Measurements from ENCODE around the gene KLHL6.
"Not testable (repeated sequence)": the region's sequence is repeated elsewhere in the genome, so short reads cannot be mapped to it uniquely, and the experiment has no call there.

Gene KLHL6

DNA sequence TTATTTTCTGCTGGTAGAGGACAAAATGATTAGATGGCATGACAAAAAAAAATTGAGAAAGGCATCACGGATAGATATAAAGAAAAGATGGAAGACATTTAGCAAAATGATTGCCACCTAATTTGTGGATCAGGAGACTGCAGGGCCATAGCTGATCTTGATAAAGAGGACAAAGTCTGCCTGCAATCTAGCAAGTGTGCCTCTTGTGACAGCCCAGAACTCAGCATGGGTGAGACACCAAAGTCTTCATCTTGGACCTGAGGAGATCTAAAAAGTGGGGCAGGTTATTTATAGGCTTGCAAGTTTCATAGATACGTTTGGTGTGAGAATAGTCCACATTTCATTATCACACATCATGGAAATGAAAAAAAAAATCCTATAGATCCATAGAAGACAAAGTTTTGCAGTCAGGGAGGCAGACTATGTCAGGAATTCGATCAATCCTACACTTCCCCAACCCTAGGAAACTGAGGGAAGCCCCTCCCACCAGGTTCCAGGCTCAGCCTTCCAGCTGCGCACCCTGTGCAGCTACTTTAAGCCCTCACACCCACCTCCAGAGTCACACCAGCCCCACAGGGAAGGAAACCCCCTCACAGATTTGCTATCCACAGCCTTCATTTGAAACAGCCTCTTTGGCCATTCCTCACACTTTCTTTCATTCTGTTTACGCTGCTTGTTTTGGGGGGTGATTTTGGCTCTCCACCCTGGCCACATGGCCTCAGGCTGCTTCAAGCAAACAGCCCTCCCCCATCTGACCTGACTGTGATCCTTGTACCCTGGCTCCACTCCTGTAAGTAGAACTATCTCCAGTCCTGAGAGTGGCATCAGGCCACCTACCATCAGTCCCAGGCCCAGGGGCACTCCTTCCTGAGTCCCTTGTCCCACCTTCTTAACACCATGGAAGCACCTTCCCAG is 28.1 kb upstream of the KLHL6 start:
- H3K27ac ChIP-seq (ENCODE audit: low read length): no peak overlapping the region
- H3K9ac ChIP-seq (ENCODE audit: low read length): no peak overlapping the region
- H3K36me3 ChIP-seq (ENCODE audit: control insufficient read depth, low read depth, low read length): no peaks in the 10 kb centered on the region
- no peaks in the 10 kb centered on the region for H3K27me3 ChIP-seq (ENCODE audit: control insufficient read depth, insufficient read depth, low read length)
- H3K4me3 ChIP-seq (ENCODE audit: low read length): no peak overlapping the region
- H3K4me1 ChIP-seq (ENCODE audit: control insufficient read depth, low read depth, low read length): peaks cover 3% of the 10 kb centered on the region
- H3K9me3 ChIP-seq (ENCODE audit: control insufficient read depth, low read depth, low read length): no peaks in the 10 kb centered on the region

- H3K27me3 ChIP-seq (ENCODE audit: control insufficient read depth, insufficient read depth, low read length): no peaks in the 10 kb centered on the region
- H3K9me3 ChIP-seq (ENCODE audit: control insufficient read depth, low read depth, low read length): no peaks in the 10 kb centered on the region
- H3K4me1 ChIP-seq (ENCODE audit: control insufficient read depth, low read depth, low read length): peaks cover 4% of the 10 kb centered on the region
- H3K9ac ChIP-seq (ENCODE audit: low read length): no peak overlapping the region
- no peaks in the 10 kb centered on the region for H3K36me3 ChIP-seq (ENCODE audit: control insufficient read depth, low read depth, low read length)
- no peak overlapping the region for H3K27ac ChIP-seq (ENCODE audit: low read length)
- no peak overlapping the region for H3K4me3 ChIP-seq (ENCODE audit: low read length)
Observed at GRCh38 chr3:183582161-183582560, 26.7 kb upstream of the KLHL6 start.

DNA sequence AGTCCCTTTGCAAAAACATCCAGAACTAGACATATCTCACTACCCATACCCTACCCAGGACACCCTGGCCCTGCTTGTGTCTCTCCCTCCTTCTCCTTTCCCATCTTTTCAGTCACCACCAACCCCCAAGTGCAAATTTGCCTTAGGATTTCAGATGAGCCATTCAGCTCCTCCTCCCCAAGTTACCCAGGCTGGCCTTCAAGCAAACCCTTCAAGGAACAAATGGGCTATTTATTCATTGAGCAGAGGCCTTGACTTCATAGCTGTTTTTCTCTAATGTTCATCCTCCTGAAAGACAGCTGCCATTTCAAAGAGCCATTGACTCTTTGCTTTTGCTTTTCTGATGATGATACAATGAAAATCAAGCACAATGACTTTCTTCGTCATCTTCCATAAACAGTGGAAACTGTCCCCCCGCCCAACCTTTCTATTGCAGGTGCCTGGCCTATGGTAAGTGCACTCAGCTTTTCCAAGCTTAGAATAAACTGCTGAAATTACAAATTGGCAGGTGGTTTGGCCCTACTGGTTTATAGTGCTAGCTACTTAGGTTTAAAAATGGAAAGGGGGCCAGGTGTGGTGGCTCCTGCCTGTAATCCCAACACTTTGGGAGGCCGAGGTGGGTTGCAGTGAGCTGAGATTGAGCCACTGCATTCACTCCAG is 26.1 kb upstream of the KLHL6 start:
- no peak overlapping the region for H3K4me3 ChIP-seq (ENCODE audit: low read length)
- H3K9ac ChIP-seq (ENCODE audit: low read length): no peak overlapping the region
- H3K4me1 ChIP-seq (ENCODE audit: control insufficient read depth, low read depth, low read length): peaks cover 9% of the 10 kb centered on the region
- no peaks in the 10 kb centered on the region for H3K27me3 ChIP-seq (ENCODE audit: control insufficient read depth, insufficient read depth, low read length)
- H3K27ac ChIP-seq (ENCODE audit: low read length): no peak overlapping the region
- no peaks in the 10 kb centered on the region for H3K9me3 ChIP-seq (ENCODE audit: control insufficient read depth, low read depth, low read length)
- no peaks in the 10 kb centered on the region for H3K36me3 ChIP-seq (ENCODE audit: control insufficient read depth, low read depth, low read length)

- no peaks in the 10 kb centered on the region for H3K27me3 ChIP-seq (ENCODE audit: control insufficient read depth, insufficient read depth, low read length)
- H3K9ac ChIP-seq (ENCODE audit: low read length): no peak overlapping the region
- no peak overlapping the region for H3K4me3 ChIP-seq (ENCODE audit: low read length)
- no peaks in the 10 kb centered on the region for H3K36me3 ChIP-seq (ENCODE audit: control insufficient read depth, low read depth, low read length)
- peaks cover 13% of the 10 kb centered on the region for H3K4me1 ChIP-seq (ENCODE audit: control insufficient read depth, low read depth, low read length)
- no peak overlapping the region for H3K27ac ChIP-seq (ENCODE audit: low read length)
- no peaks in the 10 kb centered on the region for H3K9me3 ChIP-seq (ENCODE audit: control insufficient read depth, low read depth, low read length)
Observed at GRCh38 chr3:183579967-183580900, 24.7 kb upstream of the KLHL6 start.

- H3K4me3 ChIP-seq (ENCODE audit: low read length): no peak overlapping the region
- no peak overlapping the region for H3K27ac ChIP-seq (ENCODE audit: low read length)
- H3K9ac ChIP-seq (ENCODE audit: low read length): no peak overlapping the region
- no peaks in the 10 kb centered on the region for H3K27me3 ChIP-seq (ENCODE audit: control insufficient read depth, insufficient read depth, low read length)
- peaks cover 9% of the 10 kb centered on the region for H3K4me1 ChIP-seq (ENCODE audit: control insufficient read depth, low read depth, low read length)
- H3K36me3 ChIP-seq (ENCODE audit: control insufficient read depth, low read depth, low read length): no peaks in the 10 kb centered on the region
- no peaks in the 10 kb centered on the region for H3K9me3 ChIP-seq (ENCODE audit: control insufficient read depth, low read depth, low read length)
Observed at GRCh38 chr3:183578179-183578578, 22.7 kb upstream of the KLHL6 start.

DNA sequence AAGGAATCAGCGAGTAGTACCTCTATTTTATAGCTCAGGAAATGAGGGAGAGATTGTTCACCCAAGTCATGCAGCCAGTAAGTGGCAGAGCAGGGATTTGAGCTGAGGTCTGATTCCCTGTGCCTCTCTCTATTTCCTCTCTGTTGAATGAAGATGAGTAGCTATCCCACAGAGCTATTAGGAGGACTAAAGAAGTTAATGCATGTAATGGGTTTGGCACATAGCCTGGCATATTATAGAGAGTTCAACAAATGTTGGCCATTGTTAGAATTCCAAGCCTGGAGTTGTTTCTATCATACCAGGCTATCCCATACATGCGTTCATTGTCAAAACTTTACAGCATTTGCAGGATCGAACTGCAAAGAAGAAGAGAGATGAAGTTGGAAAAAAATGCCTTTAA is 21.8 kb upstream of the KLHL6 start:
- H3K36me3 ChIP-seq (ENCODE audit: control insufficient read depth, low read depth, low read length): no peaks in the 10 kb centered on the region
- peaks cover 9% of the 10 kb centered on the region for H3K4me1 ChIP-seq (ENCODE audit: control insufficient read depth, low read depth, low read length)
- H3K9me3 ChIP-seq (ENCODE audit: control insufficient read depth, low read depth, low read length): no peaks in the 10 kb centered on the region
- H3K27me3 ChIP-seq (ENCODE audit: control insufficient read depth, insufficient read depth, low read length): no peaks in the 10 kb centered on the region
- H3K9ac ChIP-seq (ENCODE audit: low read length): no peak overlapping the region
- H3K27ac ChIP-seq (ENCODE audit: low read length): no peak overlapping the region
- H3K4me3 ChIP-seq (ENCODE audit: low read length): no peak overlapping the region

- Histone ChIP-seq H3K9me3 (ENCODE audit: control insufficient read depth, low read depth, low read length) (no peaks in the 10 kb centered on the region), H3K27ac (ENCODE audit: low read length) (no peak overlapping the region), H3K27me3 (ENCODE audit: control insufficient read depth, insufficient read depth, low read length) (no peaks in the 10 kb centered on the region), H3K4me1 (ENCODE audit: control insufficient read depth, low read depth, low read length) (peaks cover 9% of the 10 kb centered on the region), H3K36me3 (ENCODE audit: control insufficient read depth, low read depth, low read length) (no peaks in the 10 kb centered on the region), H3K9ac (ENCODE audit: low read length) (no peak overlapping the region), H3K4me3 (ENCODE audit: low read length) (no peak overlapping the region)
Observed at GRCh38 chr3:183576487-183577107, 21.1 kb upstream of the KLHL6 start.

- no peaks in the 10 kb centered on the region for H3K27me3 ChIP-seq (ENCODE audit: control insufficient read depth, insufficient read depth, low read length)
- peaks cover 9% of the 10 kb centered on the region for H3K4me1 ChIP-seq (ENCODE audit: control insufficient read depth, low read depth, low read length)
- H3K27ac ChIP-seq (ENCODE audit: low read length): no peak overlapping the region
- no peaks in the 10 kb centered on the region for H3K36me3 ChIP-seq (ENCODE audit: control insufficient read depth, low read depth, low read length)
- no peak overlapping the region for H3K4me3 ChIP-seq (ENCODE audit: low read length)
- no peaks in the 10 kb centered on the region for H3K9me3 ChIP-seq (ENCODE audit: control insufficient read depth, low read depth, low read length)
- H3K9ac ChIP-seq (ENCODE audit: low read length): no peak overlapping the region
Observed at GRCh38 chr3:183572935-183573334, 17.4 kb upstream of the KLHL6 start.

DNA sequence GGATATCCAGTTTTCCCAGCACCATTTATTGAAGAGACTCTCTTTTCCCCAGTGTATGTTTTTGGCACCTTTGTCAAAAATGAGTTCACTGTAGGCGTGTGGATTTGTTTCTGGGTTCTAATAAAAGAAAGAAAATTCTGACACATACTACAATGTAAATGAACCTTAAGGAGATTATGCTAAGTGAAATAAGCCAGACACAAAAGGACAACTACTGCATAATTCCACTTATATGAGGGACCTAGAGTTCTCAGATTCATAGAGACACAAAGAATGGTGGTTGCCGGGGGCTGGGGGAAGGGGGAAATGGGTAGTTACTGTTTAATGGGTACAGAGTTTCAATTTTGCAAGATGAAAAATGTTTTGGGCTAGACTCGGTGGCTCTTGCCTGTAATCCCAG is 14.7 kb upstream of the KLHL6 start:
- not testable (repeated sequence) for H3K4me1 ChIP-seq (ENCODE audit: control insufficient read depth, low read depth, low read length); H3K9me3 ChIP-seq (ENCODE audit: control insufficient read depth, low read depth, low read length); H3K27me3 ChIP-seq (ENCODE audit: control insufficient read depth, insufficient read depth, low read length); H3K4me3 ChIP-seq (ENCODE audit: low read length); H3K9ac ChIP-seq (ENCODE audit: low read length); H3K27ac ChIP-seq (ENCODE audit: low read length); H3K36me3 ChIP-seq (ENCODE audit: control insufficient read depth, low read depth, low read length)

- no peaks in the 10 kb centered on the region for H3K9me3 ChIP-seq (ENCODE audit: control insufficient read depth, low read depth, low read length)
- no peaks in the 10 kb centered on the region for H3K4me1 ChIP-seq (ENCODE audit: control insufficient read depth, low read depth, low read length)
- H3K27ac ChIP-seq (ENCODE audit: low read length): no peak overlapping the region
- H3K4me3 ChIP-seq (ENCODE audit: low read length): no peak overlapping the region
- no peaks in the 10 kb centered on the region for H3K36me3 ChIP-seq (ENCODE audit: control insufficient read depth, low read depth, low read length)
- H3K27me3 ChIP-seq (ENCODE audit: control insufficient read depth, insufficient read depth, low read length): no peaks in the 10 kb centered on the region
- no peak overlapping the region for H3K9ac ChIP-seq (ENCODE audit: low read length)
Observed at GRCh38 chr3:183566880-183567279, 11.4 kb upstream of the KLHL6 start.

DNA sequence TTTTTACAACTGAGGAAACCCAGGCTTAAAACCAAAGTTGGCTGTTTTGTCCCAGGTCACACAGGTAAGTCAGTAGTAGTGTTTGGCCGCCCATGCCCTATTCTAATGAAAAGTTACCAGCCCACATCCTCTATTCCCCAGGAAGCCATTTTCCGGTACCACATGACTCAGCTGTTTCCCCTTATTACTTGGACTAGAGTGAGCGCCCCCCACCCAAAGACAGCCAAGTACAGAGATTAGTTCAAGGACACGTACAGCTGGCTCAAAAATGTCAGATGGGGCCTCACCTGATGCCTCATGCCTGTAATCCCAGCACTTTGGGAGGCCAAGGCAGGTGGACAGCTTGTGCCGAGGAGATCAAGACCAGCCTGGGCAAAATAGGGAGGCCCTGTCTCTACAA is 8.5 kb upstream of the KLHL6 start:
- H3K27me3 ChIP-seq (ENCODE audit: control insufficient read depth, insufficient read depth, low read length): no peaks in the 10 kb centered on the region
- no peak overlapping the region for H3K4me3 ChIP-seq (ENCODE audit: low read length)
- H3K4me1 ChIP-seq (ENCODE audit: control insufficient read depth, low read depth, low read length): no peaks in the 10 kb centered on the region
- H3K27ac ChIP-seq (ENCODE audit: low read length): no peak overlapping the region
- H3K36me3 ChIP-seq (ENCODE audit: control insufficient read depth, low read depth, low read length): no peaks in the 10 kb centered on the region
- H3K9ac ChIP-seq (ENCODE audit: low read length): no peak overlapping the region
- no peaks in the 10 kb centered on the region for H3K9me3 ChIP-seq (ENCODE audit: control insufficient read depth, low read depth, low read length)
